SK-N-MC (cell line): Measurements from ENCODE around the gene USP3.

Experiments
- EZH2 ChIP-seq: fragments of 200-600 bp; sonication (generic); IDR thresholded peaks from one replicate; pipeline ENCODE4 v1.6.1; 2017; ENCODE audit warnings: antibody characterized with exemption
- POLR2AphosphoS5 ChIP-seq: IDR thresholded peaks from 2 replicates; pipeline ENCODE4 v1.6.1; 2012; ENCODE audit warnings: mild to moderate bottlenecking, low read depth, low read length, borderline replicate concordance

GRCh38 chr15:63523306-63523990, 19.1 kb downstream of the USP3 start:
- no peak for TF ChIP-seq EZH2
- no peak for TF ChIP-seq POLR2AphosphoS5
